Glutamatergic neuron (in vitro differentiated cells): ENCODE measurements around the gene RAD51B. TPM values are rescaled to one million over a fixed set of nuclear protein-coding genes. Genes with fewer than 3 reads are reported as not detected.
"Not testable (repeated sequence)": the region's sequence is repeated elsewhere in the genome, so short reads cannot be mapped to it uniquely, and the experiment has no call there.

ENCODE experiments used
- DNase-seq: peaks from one replicate; pipeline ENCODE4 v3.0.0; 2022
- H3K27ac Mint-ChIP-seq: one replicate; pipeline ENCODE4 v1.8.0; 2020; ENCODE audit warnings: mild to moderate bottlenecking, mixed read lengths, inconsistent platforms; ENCODE audit not compliant: unreplicated experiment
- H3K27me3 Mint-ChIP-seq: one replicate; pipeline ENCODE4 v1.8.0; 2020; ENCODE audit warnings: mild to moderate bottlenecking, moderate library complexity, mixed read lengths, inconsistent platforms; ENCODE audit not compliant: unreplicated experiment
- H3K36me3 Mint-ChIP-seq: one replicate; pipeline ENCODE4 v1.8.0; 2020; ENCODE audit warnings: mild to moderate bottlenecking, mixed read lengths, inconsistent platforms; ENCODE audit not compliant: unreplicated experiment
- H3K4me1 Mint-ChIP-seq: one replicate; pipeline ENCODE4 v1.8.0; 2020; ENCODE audit warnings: mild to moderate bottlenecking, low read depth, mixed read lengths, inconsistent platforms; ENCODE audit not compliant: unreplicated experiment
- H3K4me3 Mint-ChIP-seq: one replicate; pipeline ENCODE4 v1.8.0; 2020; ENCODE audit warnings: mild to moderate bottlenecking, mixed read lengths, inconsistent platforms; ENCODE audit not compliant: unreplicated experiment
- H3K9me3 Mint-ChIP-seq: one replicate; pipeline ENCODE4 v1.8.0; 2020; ENCODE audit warnings: mild to moderate bottlenecking, moderate library complexity, mixed read lengths, inconsistent platforms; ENCODE audit not compliant: unreplicated experiment
- CTCF ChIP-seq: fragments of 200-600 bp; sonication (generic); IDR thresholded peaks from one replicate; pipeline ENCODE4 v1.5.0; 2021; ENCODE audit not compliant: partially characterized antibody, unreplicated experiment
- total RNA-seq: library from RNA; stranded (reverse); fragmentation: NEBNext Ultra II Directional; extraction: Animal tissue kit (Norgen Biotek cat#: 25700); gene quantifications from one replicate; pipeline ENCODE4 v1.2.1, GENCODE V29; 2021; ENCODE audit not compliant: unreplicated experiment

Gene RAD51B
- total RNA-seq, 1 donor from 2014 or later, result 9.7 TPM

- not testable (repeated sequence) for H3K27me3 Mint-ChIP-seq, H3K4me1 Mint-ChIP-seq, DNase-seq, H3K9me3 Mint-ChIP-seq, H3K27ac Mint-ChIP-seq, H3K4me3 Mint-ChIP-seq, H3K36me3 Mint-ChIP-seq
Measured at GRCh38 chr14:68435631-68436030, 616.1 kb downstream of the RAD51B start.

GRCh38 chr14:68439676-68440075 is 620.1 kb downstream of the RAD51B start:
- H3K36me3 Mint-ChIP-seq, result no peaks in the 10 kb centered on the region
- H3K27ac Mint-ChIP-seq, result no peak overlapping the region
- no peak for TF ChIP-seq CTCF
- no peaks in the 10 kb centered on the region for H3K9me3 Mint-ChIP-seq
- no peaks in the 10 kb centered on the region for H3K4me1 Mint-ChIP-seq
- H3K4me3 Mint-ChIP-seq, result no peak overlapping the region
- no peak for DNase-seq
- H3K27me3 Mint-ChIP-seq, result no peaks in the 10 kb centered on the region

- Mint-ChIP-seq H3K27me3 (no peaks in the 10 kb centered on the region), H3K4me3 (no peak overlapping the region), H3K27ac (no peak overlapping the region), H3K36me3 (no peaks in the 10 kb centered on the region), H3K4me1 (no peaks in the 10 kb centered on the region), H3K9me3 (no peaks in the 10 kb centered on the region)
- DNase-seq, result no peak
- no peak for TF ChIP-seq CTCF
Measured at GRCh38 chr14:68440820-68441219, 621.2 kb downstream of the RAD51B start.

- no peak for DNase-seq
- Mint-ChIP-seq H3K36me3 (no peaks in the 10 kb centered on the region), H3K9me3 (no peaks in the 10 kb centered on the region), H3K27me3 (no peaks in the 10 kb centered on the region), H3K27ac (no peak overlapping the region), H3K4me3 (no peak overlapping the region), H3K4me1 (no peaks in the 10 kb centered on the region)
- TF ChIP-seq CTCF, result no peak
Measured at GRCh38 chr14:68441542-68441941, 622.0 kb downstream of the RAD51B start.

GRCh38 chr14:68442828-68443629 is 623.5 kb downstream of the RAD51B start:
- Mint-ChIP-seq H3K4me1 (no peaks in the 10 kb centered on the region), H3K4me3 (no peak overlapping the region), H3K27me3 (no peaks in the 10 kb centered on the region), H3K27ac (no peak overlapping the region), H3K36me3 (no peaks in the 10 kb centered on the region), H3K9me3 (no peaks in the 10 kb centered on the region)
- no peak for TF ChIP-seq CTCF
- DNase-seq, result no peak
